H1 (cell line): ENCODE measurements around the gene CCDC8. TPM values are rescaled to one million over a fixed set of nuclear protein-coding genes. Genes with fewer than 3 reads are reported as not detected.

Source experiments
- BCL11A ChIP-seq, 2 experiments: IDR thresholded peaks; one replicate each; pipeline ENCODE4 v1.6.1; 2011; ENCODE audit warnings: low read depth in 2 of 2, low read length in 2 of 2, mild to moderate bottlenecking in 2 of 2
- NANOG ChIP-seq: IDR thresholded peaks from 2 replicates; pipeline ENCODE4 v1.6.1; 2011; ENCODE audit warnings: low read length, low read depth, mild to moderate bottlenecking, inconsistent platforms; ENCODE audit not compliant: insufficient read depth, poor library complexity, severe bottlenecking
- YY1 ChIP-seq: IDR thresholded peaks from 2 replicates; pipeline ENCODE4 v1.6.1; 2011; ENCODE audit warnings: low read depth, mild to moderate bottlenecking, low read length
- polyA plus RNA-seq, 7 experiments: library from polyadenylated mRNA; depleted of rRNA in 3 of 7; stranded (reverse) in 5 of 7; unstranded in 2 of 7; fragments of >200 nt in 5 of 7; fragments of 200-250 nt in 2 of 7; gene quantifications; 1 replicate in 5 of 7; 2 replicates in 1 of 7; 4 replicates in 1 of 7; pipeline versions ENCODE4 v1.2.1 to v1.2.3, GENCODE V29; 2011 to 2013; ENCODE audit warnings: missing spikeins in 2 of 7, mixed read lengths in 2 of 7
- total RNA-seq: library from RNA; stranded (reverse); fragmentation: NEBNext Ultra II Directional; extraction: Animal tissue kit (Norgen Biotek cat#: 25700); gene quantifications from 2 replicates; pipeline ENCODE4 v1.2.1, GENCODE V29; 2021

Gene CCDC8
- total and polyA plus RNA-seq, 2 of the 8 experiments (the other 6 are each of a cell fraction or from before 2014, with no cell fraction given), result 4.9 to 13.6 TPM

- TF ChIP-seq NANOG (no peak), BCL11A (IDR thresholded peaks at IDR 0.05; ENCODE audit: low read depth in 2 of 2, low read length in 2 of 2) (no peak), YY1 (no peak)
Measured at GRCh38 chr19:46460981-46461380, 47.6 kb upstream of the CCDC8 start (continued).
